Epidermal melanocyte (primary cell): Measurements from ENCODE around the gene NFATC3.
"Not testable (repeated sequence)": the region's sequence is repeated elsewhere in the genome, so short reads cannot be mapped to it uniquely, and the experiment has no call there.

Experiments
- DNase-seq: peaks from one replicate; pipeline ENCODE4 v3.0.0; 2011; ENCODE audit warnings: low spot score; ENCODE audit not compliant: insufficient read length

The NFATC3 gene

DNA sequence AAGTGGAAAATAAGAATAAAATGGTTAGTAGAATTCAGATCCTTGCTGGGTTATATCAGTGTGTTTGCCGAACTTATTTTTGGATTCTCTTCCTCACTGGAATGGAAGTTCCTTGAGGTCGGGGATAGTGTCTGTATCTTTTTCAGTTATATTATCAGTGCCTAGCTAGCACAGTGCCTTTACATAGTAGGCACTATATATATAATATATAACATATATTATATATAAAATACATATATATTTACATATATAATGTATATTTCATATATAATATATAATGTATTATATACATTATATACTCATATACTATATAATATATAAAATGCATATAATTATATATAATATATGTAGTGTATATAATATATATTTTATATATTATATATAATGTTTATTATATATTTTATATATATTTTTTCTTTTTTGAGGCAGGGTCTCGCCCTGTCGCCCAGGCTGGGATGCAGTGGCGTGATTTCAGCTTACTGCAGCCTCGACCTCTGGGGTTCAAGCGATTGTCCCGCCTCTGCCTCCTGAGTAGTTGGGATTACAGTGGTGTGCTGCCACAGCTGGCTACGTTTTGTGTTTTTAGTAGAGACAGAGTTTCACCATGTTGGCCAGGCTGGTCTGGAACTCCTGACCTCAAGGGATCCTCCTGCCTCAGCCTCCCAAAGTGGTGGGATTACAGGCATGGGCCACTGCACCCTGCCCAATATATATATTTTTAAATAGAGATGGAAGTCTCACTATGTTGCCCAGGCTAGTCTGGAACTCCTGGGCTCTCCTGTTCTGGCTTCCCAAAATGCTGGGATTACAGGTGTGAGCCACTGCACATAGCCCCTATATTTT is 3.2 kb downstream of the NFATC3 start:
- DNase-seq: no peak

DNA sequence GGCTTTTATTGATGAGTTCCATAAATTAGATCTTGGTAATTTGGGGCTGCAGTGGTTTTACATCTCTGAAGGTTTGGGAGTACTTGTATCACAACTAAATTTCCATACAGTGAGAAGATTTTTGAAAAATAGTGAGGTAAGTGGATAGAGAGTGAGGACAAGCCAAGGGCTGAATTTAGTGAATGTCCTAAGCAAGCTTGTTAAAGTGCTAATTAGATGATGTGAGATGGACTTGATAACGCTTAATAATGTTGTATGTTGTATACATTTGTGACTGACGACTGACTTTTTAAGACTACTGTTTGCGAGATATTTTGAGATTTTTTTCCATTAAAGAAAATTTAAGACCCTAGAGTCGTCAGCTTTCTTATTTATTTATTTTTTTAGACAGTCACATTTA is 3.9 kb downstream of the NFATC3 start:
- DNase-seq: no peak

GRCh38 chr16:68090130-68090529 is 5.0 kb downstream of the NFATC3 start:
- DNase-seq: no peak

DNA sequence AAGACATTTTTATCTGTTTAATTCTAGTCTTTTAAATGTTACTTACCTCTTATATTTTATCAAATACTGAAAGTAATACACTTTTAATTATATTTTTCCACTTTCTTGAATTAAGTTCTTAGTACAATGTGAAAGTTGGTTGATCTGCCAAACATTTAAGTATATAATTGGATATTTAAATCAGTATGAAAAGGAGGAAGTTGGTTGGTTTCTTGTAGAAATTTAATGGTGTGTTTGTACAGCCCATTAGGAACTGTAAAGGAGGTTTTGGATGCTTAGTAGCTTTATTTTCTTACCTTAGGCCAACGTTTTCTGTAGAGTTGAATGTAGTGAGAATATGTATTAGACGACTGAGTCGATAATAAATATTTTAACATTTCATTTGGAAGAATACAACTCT is 5.4 kb downstream of the NFATC3 start:
- no peak for DNase-seq

DNA sequence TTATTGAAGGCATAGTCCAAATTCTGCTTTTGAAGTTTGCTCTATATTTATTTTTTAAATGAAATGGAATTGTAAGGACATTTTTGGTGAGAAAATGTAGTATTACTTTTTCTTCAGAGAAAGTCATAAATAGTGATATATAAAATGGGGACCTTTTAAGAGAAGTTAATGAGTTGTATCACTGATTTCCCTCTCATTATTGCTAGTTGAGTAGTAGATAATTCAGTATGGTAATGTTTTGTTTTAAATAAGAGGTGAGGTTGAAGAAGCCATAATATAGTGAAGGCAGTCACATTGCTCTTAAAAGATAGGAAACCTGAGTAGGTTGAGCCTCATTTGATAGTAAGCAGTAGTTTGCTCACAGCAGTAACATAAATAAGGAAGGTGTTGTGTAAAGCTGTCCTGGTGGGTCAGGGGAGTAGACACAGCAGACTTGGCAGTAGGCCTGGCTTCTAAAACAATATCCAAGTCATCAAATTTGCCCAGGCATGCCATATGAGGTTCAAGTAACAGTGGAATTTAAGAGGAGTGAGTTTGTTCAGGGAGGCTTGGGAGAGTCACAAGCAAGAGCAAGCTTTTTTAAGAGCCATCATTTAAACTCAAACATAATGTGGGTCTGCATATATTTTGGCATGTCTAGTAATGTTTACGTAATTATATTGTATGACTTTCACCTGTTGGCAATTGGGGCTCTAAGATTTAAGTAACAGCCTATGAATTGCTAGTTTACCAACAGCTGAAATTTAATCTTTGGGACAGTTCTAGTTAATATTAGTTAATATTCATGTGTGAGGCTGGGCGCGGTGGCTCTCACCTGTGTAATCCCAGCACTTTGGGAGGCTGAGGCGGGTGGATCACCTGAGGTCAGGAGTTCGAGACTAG is 6.5 kb downstream of the NFATC3 start:
- no peak for DNase-seq

GRCh38 chr16:68092275-68092674 is 7.1 kb downstream of the NFATC3 start:
- DNase-seq: not testable (repeated sequence)

- DNase-seq: no peak
Observed at GRCh38 chr16:68093816-68094613, 8.8 kb downstream of the NFATC3 start.

DNA sequence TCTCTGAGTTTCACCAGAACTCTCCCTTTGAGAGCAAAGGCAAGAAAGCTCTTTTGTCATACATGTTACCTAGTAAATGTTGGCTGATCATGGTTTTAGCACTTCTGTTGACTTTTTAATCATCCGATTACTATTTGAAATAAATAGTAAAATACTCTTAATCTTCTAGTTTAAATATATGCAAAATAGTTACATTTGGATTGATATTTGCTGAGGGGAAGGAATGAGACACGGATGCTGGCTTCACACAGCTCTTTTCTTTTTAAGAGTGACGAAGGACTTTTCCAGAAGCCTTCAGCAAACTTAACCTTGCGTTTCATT is 9.4 kb downstream of the NFATC3 start:
- DNase-seq: no peak

GRCh38 chr16:68096491-68096890 is 11.3 kb downstream of the NFATC3 start:
- DNase-seq: no peak

DNA sequence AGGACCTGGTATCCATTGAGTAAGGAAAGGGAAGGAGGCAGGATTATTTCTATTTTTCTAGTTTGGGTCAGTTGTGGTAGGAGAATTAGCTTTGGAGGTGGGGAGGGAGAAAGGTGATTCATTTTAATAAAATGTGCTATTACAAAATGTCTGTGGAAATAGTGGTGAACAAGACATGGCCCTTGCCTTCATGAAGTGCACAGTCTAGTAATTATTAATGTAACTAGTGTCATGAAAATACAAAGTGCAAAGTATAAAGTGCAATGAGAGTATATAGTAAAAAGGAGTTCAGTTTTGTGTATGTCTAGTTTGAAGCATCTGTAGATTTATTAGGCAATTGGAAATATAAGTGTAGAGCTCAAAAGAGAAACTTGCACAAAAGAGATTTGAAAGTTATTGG is 11.9 kb downstream of the NFATC3 start:
- DNase-seq: no peak

- DNase-seq: no peak
Observed at GRCh38 chr16:68097895-68098294, 12.7 kb downstream of the NFATC3 start.

- no peak for DNase-seq
Observed at GRCh38 chr16:68100488-68100887, 15.3 kb downstream of the NFATC3 start.

GRCh38 chr16:68105611-68106010 is 20.4 kb downstream of the NFATC3 start:
- DNase-seq: no peak

DNA sequence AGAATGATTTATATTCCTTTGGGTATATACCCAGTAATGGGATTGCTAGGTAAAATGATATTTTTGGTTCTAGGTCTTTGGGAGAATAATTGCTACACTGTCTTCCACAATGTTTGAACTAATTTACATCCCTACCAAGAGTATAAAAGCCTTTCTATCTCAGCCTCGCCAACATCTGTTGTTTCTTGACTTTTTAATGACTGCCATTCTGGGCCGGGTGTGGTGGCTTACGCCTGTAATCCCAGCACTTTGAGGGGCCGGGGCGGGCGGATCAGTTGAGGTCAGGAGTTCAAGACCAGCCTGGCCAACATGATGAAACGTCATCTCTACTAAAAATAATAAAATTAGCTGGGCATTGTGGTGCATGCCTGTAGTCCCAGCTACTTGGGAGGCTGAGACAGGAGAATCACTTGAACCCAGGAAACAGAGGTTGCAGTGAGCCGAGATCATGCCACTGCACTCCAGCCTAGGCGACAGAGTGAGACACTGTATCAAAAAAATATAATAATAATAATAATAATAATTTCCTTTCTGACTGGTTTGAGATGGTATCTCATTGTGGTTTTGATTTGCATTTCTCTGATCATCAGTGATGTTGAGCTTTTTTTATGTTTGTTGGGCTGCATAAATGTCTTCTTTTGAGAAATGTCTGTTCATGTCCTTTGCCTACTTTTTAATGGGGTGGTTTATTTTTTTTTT is 22.2 kb downstream of the NFATC3 start:
- DNase-seq: not testable (repeated sequence)

DNA sequence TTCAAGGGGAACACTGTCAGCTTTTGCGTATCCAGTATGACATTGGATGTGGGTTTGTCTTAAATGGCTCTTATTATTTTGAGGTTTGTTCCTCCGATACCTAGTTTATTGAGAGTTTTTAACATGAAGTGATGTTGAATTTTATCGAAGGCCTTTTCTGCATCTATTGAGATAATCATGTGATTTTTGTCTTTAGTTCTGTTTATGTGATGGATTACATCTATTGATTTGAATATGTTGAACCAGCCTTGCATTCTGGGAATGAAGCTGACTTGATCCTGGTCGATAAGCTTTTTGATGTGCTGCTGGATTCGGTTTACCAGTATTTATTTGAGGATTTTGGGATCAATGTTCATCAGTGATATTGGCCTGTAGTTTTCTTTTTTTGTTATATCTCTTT is 24.0 kb downstream of the NFATC3 start:
- DNase-seq: not testable (repeated sequence)

- not testable (repeated sequence) for DNase-seq
Observed at GRCh38 chr16:68110611-68111010, 25.4 kb downstream of the NFATC3 start.

GRCh38 chr16:68111379-68111778 is 26.2 kb downstream of the NFATC3 start:
- DNase-seq: no peak

DNA sequence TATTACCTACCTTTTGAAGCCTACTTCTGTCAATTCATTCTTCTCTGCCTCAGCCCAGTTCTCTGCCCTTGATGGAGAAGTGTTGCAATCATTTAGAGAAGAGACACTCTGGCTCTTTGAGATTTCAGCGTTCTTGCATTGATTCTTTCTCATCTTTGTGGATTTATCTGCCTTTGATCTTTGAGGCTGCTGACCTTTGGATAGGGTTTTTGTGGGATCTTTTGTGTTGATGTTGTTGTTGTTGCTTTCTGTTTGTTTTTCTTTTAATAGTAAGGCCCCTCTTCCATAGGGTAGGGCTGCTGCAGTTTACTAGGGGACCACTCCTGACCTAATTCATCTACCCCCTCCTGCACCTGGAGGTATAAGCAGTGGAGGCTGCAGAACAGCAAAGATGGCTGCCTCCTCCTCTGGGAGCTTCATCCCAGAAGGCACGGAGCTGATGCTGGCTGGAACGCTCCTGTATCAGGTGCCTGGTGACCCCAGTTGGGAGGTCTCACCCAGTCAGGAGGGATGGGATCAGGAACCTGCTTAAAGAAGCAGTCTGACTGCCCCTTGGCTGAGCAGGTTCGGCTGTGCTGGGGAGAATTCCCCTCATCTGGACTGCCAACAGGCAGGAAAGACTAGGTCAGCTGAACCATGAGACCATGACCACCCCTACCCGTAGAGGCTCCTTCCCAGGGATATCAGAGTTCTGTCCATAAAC is 28.0 kb downstream of the NFATC3 start:
- DNase-seq: no peak

GRCh38 chr16:68113765-68114240 is 28.6 kb downstream of the NFATC3 start:
- DNase-seq: no peak

- DNase-seq: not testable (repeated sequence)
Observed at GRCh38 chr16:68114939-68115338, 29.8 kb downstream of the NFATC3 start.
